GM18873 (cell line): ENCODE results near the gene UST.
"Not testable (repeated sequence)": the region's sequence is repeated elsewhere in the genome, so short reads cannot be mapped to it uniquely, and the experiment has no call there.

Source experiments
- ATAC-seq: cut with Tn5 transposase; IDR thresholded peaks from one replicate; pipeline ENCODE4 v1.9.1; 2021; ENCODE audit warnings: mild to moderate bottlenecking, moderate library complexity, moderate number of reproducible peaks; ENCODE audit not compliant: unreplicated experiment, low FRiP score

The UST gene

GRCh38 chr6:148934539-148934938 lies 187.7 kb downstream of the UST start:
- no peak for ATAC-seq

- ATAC-seq = no peak
Measured at GRCh38 chr6:148934961-148935360, 188.1 kb downstream of the UST start.

- no peak for ATAC-seq
Measured at GRCh38 chr6:148935705-148936435, 189.0 kb downstream of the UST start.

GRCh38 chr6:148943451-148943850 lies 196.6 kb downstream of the UST start:
- ATAC-seq = no peak

DNA sequence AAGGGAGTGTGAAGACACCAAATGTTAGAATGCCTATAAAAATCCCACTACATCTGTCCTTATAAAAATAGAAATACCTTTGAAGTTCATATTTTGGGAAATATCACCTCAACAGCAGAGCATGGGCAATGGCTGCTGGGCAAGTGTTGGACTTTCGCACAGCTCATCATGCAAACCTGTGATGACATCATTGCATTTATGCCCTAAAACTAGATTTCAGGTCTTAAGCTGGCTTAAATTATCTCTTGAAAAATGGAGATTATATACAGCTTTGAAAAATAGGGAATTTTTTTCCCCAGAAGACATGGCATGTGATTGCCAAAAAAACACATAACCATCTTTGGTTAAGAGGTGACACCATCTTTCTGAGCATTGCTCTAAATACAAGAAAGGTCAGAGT lies 197.8 kb downstream of the UST start:
- ATAC-seq = no peak

DNA sequence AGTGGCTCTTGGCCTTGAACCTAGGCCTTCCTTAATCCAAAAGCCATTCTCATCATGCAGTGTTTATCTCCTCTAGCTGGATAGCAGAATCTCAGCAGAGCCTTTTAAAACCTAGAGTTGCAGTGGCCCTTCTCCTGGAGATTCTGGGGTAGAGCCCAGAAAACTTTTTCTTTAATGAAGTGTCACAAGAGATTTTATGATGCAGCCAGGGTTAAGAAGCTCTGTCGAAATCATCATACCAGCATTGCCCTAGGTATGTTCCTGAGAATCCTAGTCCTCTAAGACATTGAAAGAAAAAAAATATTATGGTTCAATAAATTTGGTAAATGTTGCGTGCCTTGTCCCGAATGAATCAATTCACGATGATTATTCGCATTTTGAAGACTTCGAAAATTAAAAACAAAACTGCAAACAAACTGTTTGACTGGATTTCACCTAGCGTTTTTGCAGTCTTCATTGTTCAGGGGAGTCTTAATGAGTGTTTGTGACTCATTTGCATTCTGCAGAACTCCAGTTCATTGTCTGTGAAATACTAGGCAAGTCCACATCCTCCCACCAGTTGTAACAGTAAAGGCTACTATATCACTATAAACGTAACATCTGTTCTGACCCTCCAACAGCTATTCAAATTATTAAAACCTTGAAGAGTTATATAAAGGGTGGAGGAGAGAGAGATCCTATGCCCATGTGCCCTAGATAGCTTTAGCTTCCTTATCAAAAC lies 198.6 kb downstream of the UST start:
- ATAC-seq = no peak

- no peak for ATAC-seq
Measured at GRCh38 chr6:148947621-148948444, 201.0 kb downstream of the UST start.

- ATAC-seq = no peak
Measured at GRCh38 chr6:148951662-148952061, 204.8 kb downstream of the UST start.

DNA sequence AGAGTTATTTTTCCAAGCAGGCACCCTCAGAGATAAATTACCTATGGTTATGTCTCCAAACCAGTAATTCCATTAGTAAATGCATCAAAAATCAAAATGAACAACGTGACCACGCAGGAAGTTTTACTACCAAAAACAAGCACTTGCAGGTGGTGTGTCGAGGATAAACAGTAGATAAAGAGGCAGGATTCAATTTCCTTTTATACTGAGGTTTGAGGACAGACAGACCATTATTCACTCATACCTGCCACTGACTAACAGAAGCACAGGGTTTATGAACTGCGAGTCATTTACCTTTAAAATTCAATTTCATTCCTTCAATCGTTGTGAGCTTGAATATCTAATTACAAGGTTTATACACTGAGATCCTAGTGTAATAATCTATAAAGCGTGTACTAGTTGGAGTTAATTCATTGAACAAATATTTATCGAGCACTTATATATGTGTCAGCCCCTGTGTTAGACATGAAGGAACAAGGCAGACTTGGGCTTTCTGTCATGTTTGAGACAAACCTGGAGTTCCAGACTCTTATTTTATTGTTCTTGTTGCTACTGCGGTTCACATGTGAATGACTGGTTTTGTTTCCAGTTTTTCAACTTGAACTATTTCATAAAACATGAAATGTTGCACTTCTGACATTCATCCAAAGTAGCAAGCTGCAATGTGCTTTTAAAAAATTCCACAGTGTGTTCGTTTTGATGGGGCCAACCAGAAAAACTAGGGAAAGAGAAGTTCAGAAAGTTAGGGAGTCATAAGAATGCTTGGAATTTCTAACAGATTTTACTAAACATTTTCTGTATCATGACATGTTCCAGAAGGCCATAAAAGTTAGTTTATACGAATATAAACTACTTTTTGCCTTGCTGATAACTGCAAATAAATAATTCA lies 205.6 kb downstream of the UST start:
- ATAC-seq = no peak

DNA sequence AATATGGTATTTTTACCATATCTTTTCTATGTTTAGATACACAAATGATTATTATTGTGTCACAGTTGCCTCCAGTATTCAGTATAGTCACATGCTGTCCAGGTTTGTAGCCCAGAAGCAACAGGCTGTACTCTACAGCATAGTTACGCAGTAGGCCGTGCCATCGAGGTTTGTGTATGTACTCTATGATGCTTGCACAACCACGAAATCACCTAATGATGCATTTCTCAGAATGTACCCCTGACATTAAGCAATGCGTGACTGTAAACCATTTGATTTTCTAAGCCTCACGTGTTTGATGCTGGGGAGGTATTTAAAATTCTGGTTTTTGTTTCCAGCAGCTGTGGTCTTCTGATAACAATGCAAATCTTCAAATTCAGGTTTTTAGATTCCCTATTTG lies 207.6 kb downstream of the UST start:
- ATAC-seq = no peak

- ATAC-seq = no peak
Measured at GRCh38 chr6:148954934-148955333, 208.1 kb downstream of the UST start.

DNA sequence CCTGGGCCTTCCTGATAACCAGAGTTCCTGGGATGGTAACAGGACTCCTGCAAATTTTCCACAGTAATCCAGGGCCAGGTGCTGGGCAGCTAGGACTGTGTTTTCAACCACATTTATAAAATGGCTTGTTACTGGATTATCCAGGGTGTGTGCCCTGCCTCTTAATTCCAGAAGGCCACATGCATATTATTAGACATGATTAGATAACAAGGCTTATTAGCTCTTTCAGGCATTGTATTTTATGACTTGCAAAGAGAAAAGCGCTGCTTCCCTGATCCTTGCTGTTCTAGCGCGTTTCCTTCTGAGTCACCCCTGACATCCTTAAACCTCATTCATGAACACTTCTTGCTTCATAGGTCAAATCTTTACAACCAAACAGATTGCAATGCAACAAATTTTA lies 208.6 kb downstream of the UST start:
- no peak for ATAC-seq

- ATAC-seq = not testable (repeated sequence)
Measured at GRCh38 chr6:148956163-148956562, 209.3 kb downstream of the UST start.

- no peak for ATAC-seq
Measured at GRCh38 chr6:148957752-148958151, 210.9 kb downstream of the UST start.

GRCh38 chr6:148959008-148959407 lies 212.2 kb downstream of the UST start:
- no peak for ATAC-seq

GRCh38 chr6:148959501-148959900 lies 212.7 kb downstream of the UST start:
- no peak for ATAC-seq

DNA sequence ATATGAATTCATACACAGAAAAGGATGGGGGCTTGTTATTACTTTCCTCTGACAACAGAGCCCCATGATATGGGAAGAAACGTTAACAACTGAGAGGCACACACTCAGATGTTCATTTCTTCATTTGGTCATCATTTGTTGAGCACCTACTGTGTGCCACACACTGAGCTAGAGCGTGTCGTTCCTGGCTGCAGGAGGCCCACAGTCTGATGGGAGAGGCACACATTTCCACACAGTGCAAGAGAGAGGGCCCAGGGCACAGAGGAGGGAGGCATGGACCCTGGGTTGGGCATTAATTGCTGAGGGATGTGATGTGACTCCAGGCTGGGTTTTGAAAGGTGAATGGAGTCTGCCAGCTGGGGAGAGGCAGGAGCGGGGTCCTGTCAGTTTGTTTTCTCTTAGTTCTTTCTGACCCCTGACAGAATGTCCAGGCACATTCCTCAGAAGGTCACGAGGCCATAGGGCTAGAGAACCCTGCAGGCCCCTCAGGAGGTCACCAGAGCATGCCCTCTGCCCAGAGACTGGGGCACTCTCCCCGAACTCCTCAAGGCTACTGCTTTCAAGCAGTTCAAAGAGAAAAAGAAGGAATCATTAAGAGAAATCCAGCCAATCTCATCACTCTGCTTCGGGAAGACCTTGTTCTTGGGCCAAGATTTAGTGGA lies 216.2 kb downstream of the UST start:
- no peak for ATAC-seq

DNA sequence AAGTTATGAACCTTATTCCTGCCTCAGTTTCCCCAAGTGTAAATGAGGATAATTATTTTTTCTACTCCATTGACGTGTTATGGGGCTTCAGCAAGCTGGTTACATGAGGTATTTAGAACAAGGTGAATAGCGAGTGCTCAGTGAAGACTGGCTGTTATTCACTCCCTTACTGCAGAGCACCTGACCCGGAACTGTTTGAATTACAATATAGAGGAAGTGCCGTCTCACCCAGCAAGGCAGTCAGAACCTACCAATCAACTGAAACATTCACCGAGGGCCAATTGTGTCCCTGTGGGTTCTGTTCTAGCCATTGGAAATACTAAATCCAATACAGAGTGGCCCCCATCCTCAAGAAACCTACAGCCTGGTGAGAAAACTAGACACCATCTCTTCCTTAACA lies 216.9 kb downstream of the UST start:
- ATAC-seq = no peak

DNA sequence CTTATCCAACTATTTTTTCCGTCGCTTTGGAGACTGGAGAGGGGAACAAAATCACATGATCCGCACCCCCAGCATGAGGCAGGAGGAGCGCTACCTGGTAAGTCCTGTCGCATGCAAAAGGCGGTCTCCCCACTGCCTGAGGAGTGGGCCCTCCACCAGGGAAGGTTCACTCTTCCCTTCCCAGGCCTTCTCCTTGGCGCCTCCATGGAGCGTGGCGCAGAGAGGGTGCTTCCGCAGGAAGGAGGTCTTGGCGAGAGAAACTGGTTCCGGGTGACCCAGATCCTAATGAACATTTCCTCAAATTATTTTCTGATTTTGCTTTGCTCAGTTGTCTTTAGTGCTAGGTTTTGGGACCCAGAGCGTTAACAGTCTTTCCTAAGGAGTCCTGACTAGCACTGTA lies 217.6 kb downstream of the UST start:
- no peak for ATAC-seq

GRCh38 chr6:148965287-148965686 lies 218.5 kb downstream of the UST start:
- ATAC-seq = no peak
